Transverse colon (tissue), 4 donors: ENCODE data around the gene HECTD2.

Experiments
- POLR2AphosphoS5 ChIP-seq, 3 donors: sonication (generic); formaldehyde crosslinking; IDR thresholded peaks; one replicate each; pipeline ENCODE4 v1.6.1; 2016; ENCODE audit warnings: antibody characterized with exemption in 3 of 3
- TF ChIP-seq, protein P1 (sequence below), 5 experiments: fragments of 200-600 bp in 3 of 5; fragments of 450-650 bp in 2 of 5; sonication (generic) in 3 of 5; IDR thresholded peaks; 1 replicate in 2 of 5; 2 replicates in 3 of 5; pipeline ENCODE4 v1.5.1; 2016 to 2017; ENCODE audit warnings: antibody characterized with exemption in 5 of 5, inconsistent platforms in 3 of 5, mild to moderate bottlenecking in 2 of 5, moderate library complexity in 1 of 5

DNA sequence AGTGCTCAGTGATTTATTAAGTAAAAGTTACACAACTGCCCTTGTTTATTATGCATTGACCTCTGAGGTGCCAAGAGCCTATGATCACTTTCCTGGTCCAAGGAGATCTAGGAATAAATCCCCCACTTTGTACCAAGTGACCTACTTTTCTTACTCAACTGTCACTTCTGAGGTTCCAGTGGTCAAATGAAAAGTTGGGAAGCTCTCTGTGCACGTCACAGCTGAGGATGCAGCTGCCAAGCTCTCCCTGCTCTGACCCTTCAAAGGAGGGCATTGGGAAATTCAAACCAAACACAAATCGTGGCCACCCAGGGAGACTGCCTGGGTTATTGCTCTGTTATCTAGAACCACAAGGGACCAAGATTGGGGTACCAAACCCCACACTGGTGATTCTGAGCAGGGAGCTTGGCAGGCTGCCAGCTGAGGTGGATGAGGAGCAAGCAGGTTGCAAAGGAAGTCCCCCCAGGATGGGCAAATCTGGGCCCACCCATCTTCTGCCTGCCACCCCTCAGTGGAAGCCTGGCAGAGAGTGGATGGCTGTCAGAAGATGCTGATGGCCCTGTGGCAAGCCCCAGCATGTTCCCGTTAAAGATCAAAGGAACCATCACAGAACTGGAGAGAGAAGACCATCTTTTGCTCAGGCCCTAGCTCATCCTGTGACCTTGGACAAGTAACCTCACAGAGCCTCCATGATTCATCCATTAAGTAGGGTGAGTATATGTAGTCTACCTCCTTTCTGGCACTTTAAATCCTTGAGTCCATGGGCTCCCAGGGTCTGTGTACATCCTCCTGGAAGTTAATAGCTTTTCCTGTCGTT is 116.0 kb downstream of the HECTD2 start:
- TF ChIP-seq, protein P1, sequence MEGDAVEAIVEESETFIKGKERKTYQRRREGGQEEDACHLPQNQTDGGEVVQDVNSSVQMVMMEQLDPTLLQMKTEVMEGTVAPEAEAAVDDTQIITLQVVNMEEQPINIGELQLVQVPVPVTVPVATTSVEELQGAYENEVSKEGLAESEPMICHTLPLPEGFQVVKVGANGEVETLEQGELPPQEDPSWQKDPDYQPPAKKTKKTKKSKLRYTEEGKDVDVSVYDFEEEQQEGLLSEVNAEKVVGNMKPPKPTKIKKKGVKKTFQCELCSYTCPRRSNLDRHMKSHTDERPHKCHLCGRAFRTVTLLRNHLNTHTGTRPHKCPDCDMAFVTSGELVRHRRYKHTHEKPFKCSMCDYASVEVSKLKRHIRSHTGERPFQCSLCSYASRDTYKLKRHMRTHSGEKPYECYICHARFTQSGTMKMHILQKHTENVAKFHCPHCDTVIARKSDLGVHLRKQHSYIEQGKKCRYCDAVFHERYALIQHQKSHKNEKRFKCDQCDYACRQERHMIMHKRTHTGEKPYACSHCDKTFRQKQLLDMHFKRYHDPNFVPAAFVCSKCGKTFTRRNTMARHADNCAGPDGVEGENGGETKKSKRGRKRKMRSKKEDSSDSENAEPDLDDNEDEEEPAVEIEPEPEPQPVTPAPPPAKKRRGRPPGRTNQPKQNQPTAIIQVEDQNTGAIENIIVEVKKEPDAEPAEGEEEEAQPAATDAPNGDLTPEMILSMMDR (IDR thresholded peaks at IDR 0.05) = no peak
- no peak for TF ChIP-seq POLR2AphosphoS5 (IDR thresholded peaks at IDR 0.05)
